Left colon (tissue), 2 donors: ENCODE measurements around the gene A2M. TPM values are rescaled to one million over a fixed set of nuclear protein-coding genes. Genes with fewer than 3 reads are reported as not detected.
"Not testable (repeated sequence)": the region's sequence is repeated elsewhere in the genome, so short reads cannot be mapped to it uniquely, and the experiment has no call there.

ENCODE experiments used
- ATAC-seq: fragments of 200-7000 bp; cut with Tn5 transposase; one replicate; pipeline ENCODE4 v1.9.1; 2020; ENCODE audit warnings: mild to moderate bottlenecking, moderate library complexity
- DNase-seq, 2 donors: peaks; one replicate each; pipeline ENCODE4 v3.0.0-alpha.2; 2020
- intact Hi-C, 2 donors: fragments of 100-400 bp; cut with DNase I in 1 of 2; cut with micrococcal nuclease in 1 of 2; formaldehyde crosslinking; loops; one replicate each; pipeline versions ENCODE4 v1.11.2 to v1.14.0; 2022; cut with DNase I, micrococcal nuclease
- long read RNA-seq: library from polyadenylated mRNA; unstranded; transcript quantifications from one replicate; pipeline ENCODE4 v2.0.0, GENCODE V29; 2021
- total RNA-seq, 2 donors: library from RNA; stranded (reverse); fragmentation: NEBNext Ultra II Directional; extraction: Animal tissue kit (Norgen Biotek cat#: 25700); gene quantifications; one replicate each; pipeline ENCODE4 v1.2.1, GENCODE V29; 2021
- donor health status: DM: no; HTN: no; CAD: no.
- donor health status: DM: yes; HTN: yes; CAD: no.

A2M gene
- 100 to 1,000 TPM in 1 of 2 donors, 10 to 100 TPM in 1; 83.4 to 227 TPM for total RNA-seq
- long read RNA-seq, full-length matches to known transcripts, result 82 of 140 reads
- long read RNA-seq, partial matches to known transcripts, result 52 of 140 reads
- long read RNA-seq, other reads (novel, unspliced or antisense), result 6 of 140 reads

DNA sequence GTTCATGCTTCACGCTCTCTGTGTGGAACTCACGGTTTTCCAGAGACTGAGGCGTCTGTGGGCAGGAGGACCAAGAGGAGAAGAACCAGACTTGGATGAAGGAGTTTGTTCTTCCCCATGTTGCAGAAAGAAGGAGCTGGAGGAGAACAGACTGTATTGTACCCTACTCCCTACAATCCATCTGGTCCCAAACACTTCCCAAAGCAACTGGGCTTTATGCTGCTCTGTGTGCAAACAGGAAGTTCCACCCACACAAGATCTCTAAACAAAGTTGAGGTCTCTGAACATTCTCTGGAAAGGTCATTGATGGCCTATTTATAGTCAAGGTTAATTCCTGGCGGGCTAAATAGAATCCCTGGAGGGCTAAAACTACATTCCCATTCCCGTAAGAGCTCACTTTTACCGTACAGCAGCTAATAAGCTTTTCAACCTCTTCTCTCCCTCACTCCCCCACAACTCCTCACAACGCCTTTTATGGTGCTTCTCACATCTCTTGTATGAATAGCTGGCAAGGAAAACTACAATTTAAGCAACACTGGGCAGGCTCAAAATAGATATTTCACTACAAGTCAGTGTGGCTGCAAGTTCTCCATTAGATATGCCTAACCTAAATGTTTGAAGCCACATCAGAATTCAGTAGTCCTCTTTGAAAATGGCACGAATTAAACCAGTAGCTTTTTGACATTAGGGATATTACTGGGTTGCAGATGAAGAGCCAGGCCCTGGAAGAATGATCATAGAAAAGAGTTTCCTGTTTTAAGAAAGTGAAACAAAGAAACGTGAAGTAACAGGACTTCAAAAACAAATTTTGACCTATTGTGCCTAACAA lies at the start of gene A2M:
Gene A2M (minus strand): TSS at position 189 of the 829 bp plus-strand sequence. CDS start 70 bp downstream, at position 119.
- DNase-seq (no peak), ATAC-seq (no peak)
- intact Hi-C loops, result no loop called here

DNA sequence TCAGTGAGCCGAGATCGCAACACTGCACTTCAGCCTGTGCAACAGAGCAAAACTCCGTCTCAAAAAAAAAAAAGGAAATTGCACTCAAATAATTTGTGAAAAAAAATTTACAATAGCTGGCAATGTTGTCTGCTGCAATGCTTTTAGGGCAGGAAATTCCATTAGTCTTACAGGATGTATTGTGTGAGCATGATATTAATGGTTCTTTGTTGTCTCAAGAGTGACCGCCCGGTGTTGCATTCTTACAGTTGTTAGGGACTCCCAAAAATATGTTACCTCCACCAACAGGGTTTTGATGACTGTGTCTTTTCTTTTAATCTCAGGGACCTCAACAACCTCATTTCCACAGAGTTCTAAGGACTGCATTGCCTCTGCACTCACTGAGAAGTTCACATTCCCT lies 47.7 kb upstream of the A2M start:
- DNase-seq (no peak), ATAC-seq (no peak)
- intact Hi-C loops, result no loop called here

DNA sequence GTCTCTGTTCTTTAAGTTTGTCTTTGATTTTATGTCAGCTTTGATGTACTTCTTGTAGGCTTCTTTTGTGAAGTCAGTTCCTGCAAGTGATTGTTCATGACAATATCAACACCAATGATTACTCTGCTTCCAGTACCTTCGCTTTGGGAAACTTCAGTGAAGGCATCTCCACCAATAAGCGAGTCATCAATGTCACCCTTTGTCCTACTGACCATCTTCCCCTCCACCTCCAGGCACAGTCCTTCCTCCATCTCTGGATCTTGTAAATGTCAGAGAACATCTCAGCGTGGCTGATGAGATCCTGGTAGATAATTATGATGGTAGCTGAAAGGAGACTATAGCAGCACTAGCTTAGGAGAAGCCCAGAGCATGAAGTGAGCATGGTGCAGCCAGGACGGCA lies 40.4 kb upstream of the A2M start:
- ATAC-seq (no peak), DNase-seq (no peak)
- intact Hi-C loops, result no loop called here

DNA sequence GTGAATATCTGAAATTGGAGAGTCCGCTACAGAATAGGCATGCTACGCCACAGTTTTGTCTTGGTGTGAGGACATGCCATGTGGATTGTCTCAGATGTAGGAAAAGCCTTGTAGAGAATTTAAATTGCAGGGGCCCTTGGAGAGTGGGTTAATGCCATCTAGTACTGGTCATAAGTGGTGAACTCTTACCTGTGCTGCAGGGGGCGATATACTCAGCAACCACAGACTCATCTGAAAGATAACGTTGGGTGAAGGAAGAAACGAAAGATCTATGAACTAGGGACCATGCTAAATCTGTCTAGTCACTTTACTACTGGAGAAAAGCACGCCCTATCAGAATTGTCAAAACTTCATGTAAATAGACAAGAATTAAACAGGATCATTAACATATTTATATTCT lies 33.7 kb upstream of the A2M start:
- ATAC-seq, result no peak
- intact Hi-C loops, result no loop called here
- no peak for DNase-seq

DNA sequence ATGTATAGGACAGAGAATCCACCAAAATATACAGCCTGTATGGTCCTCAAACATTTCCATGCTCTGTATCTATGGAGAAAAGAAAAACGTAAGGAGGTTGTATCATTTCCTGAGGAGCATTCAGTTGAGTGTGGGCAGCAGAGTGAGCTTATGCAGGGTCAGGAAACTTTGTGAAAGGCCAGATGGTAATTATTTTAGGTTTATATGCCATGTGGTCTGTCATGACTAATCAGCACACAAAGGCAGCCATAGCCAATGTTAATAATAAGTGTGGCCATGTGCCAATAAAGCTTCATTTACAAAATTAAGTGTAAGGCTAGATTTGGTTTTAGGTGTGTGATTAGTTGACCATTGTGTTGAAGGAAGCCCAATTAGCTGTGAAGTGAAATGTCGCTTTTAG lies 33.2 kb upstream of the A2M start:
- ATAC-seq (no peak), DNase-seq (no peak)
- intact Hi-C loops, result no loop called here

DNA sequence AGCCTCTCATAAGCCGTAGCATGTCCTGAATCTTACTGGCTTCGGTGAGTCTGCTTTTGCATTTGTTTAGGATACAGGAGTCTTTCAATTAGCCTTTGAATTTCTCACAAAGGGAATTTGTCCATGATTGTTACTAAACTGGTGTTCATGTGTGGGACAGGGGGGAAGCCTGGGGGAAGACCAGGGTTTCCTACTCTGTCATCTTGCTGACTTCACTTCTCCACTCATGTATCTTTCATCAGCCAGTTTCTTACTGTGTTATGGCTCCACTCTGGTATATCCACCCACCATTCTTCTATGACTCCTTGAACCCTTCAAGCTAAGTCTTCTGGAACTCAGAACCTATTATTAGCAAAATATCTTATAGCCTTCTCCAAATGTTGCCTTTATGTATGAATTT lies 31.7 kb upstream of the A2M start:
- no peak for ATAC-seq
- DNase-seq, result no peak
- intact Hi-C loops, result no loop called here

DNA sequence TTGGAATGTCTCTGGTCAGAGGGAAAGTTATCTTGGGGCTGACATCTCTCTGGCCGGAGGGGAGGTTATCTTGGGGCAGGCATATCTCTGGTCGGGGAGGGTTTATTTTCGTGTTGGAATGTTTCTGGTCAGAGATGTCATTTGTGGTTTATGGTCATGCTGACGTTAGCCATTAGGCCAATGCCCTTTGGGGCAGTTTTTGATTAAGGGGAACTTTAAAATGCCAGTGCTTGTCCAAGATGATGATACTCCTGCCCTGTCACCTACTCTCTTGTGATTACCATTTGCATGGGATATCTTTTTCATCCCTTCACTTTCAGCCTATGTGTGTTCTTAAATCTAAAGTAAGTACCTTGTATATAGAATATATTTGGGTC lies 29.0 kb upstream of the A2M start:
- ATAC-seq, result no peak
- no peak for DNase-seq
- intact Hi-C loops, result no loop called here

DNA sequence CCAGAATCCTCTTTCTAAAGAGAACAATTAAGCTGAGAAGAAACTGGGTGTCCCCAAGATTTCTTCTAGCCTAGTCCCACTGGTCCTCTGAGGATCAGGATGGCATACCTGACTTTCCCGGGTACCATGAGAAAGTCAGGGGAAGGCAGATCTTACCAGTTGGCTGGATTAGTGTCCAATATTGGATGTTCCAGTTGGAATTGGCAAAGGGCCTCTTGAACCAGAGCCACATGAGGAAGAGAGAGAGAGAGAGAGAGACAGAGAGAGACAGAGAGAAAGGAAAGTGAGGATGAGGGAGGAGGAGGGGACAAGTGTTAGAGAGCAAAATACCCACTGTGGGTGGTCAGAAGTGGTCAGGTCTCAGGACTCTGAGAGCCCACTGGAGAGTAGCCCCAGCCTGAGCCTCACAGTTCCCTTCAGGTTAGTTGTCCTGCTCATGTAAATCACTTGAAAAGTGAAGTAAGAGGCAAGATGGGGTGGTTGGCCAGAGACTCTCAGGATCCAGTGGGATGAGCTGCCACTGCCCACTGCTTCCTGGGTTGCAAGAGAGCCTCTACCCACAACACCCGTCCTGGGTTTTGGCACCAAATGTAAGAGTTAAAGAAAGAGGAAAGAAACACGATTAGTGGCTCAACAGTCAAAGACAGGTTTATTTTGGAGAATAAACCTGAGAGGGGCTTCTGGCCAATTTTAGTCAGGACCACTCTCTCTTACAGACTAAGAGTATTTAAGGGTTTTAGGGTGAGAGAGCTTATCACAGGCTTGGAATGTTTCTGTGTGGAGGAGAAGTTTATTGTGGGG lies 28.4 kb upstream of the A2M start:
- ATAC-seq (no peak), DNase-seq (no peak)
- intact Hi-C loops, result no loop called here

DNA sequence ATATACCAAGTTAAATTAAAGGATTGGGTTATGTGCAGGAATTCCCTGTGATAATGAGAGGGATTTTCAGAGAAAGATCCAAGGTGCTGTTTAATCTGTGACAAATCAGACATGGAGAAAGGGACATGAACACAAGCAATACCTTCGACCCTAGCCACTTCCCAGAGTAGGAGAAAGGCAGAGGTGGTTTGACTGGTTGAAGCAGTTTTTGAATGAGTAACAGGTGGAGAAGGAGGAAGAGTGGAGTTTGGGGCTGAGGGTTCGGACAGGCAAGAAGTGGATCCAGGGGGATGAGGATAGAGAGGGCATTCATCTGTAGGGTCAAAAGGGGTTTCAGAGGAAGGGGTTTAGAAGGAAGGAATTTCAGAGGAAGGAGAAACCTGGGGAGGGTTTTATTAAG lies 27.4 kb upstream of the A2M start:
- intact Hi-C loops, result no loop called here
- no peak for ATAC-seq

DNA sequence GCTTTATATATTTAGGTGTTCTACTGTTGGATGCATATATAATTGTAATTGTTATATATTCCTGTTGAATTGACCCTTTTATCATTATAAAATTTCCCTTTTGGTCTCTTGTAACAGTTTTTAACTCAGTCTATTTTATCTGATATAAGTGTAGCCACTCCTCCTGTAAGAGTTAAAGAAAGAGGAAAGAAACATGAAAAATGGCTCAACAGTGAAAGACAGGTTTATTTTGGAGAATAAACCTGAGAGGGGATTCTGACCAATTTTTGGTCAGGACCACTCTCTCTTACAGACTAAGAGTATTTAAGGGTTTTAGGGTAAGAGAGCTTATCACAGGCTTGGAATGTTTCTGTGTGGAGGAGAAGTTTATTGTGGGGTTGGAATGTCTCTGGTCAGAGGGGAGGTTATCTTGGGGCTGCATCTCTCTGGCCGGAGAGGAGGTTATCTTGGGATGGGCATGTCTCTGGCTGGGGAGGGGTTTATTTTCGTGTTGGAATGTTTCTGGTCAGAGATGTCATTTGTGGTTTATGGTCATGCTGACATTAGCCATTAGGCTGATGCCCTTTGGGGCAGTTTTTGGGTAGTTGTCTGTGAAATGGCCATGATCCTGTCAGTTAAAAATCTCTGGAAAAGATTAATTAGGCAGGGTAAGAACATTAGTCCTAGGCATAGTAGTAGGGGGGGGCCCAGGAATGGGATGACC lies 24.0 kb upstream of the A2M start:
- ATAC-seq, intact Hi-C loops, DNase-seq: not testable (repeated sequence)

More for the DNA sequence above, 27.4 kb upstream of the A2M start:
- DNase-seq, result no peak

DNA sequence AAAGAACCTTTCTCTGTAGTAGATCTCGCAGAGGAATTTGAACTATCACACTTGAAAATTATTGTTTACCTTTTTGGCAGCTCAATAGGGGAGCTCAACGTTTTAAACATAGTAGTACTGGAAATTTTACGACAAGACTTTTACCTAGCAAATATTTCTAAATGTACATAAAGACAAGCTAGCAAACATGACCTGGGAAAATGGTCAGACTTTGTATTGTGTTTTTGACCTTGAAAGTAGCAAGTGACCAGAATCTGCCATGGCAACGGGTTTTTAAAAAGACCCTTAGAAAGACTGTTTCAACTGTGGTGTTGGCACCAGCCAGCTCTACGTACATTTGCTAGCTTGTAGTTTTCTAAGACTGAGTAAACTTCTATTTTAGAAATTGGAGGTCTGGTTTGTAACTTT lies 20.2 kb upstream of the A2M start:
- intact Hi-C loops, result no loop called here
- ATAC-seq (no peak), DNase-seq (no peak)

DNA sequence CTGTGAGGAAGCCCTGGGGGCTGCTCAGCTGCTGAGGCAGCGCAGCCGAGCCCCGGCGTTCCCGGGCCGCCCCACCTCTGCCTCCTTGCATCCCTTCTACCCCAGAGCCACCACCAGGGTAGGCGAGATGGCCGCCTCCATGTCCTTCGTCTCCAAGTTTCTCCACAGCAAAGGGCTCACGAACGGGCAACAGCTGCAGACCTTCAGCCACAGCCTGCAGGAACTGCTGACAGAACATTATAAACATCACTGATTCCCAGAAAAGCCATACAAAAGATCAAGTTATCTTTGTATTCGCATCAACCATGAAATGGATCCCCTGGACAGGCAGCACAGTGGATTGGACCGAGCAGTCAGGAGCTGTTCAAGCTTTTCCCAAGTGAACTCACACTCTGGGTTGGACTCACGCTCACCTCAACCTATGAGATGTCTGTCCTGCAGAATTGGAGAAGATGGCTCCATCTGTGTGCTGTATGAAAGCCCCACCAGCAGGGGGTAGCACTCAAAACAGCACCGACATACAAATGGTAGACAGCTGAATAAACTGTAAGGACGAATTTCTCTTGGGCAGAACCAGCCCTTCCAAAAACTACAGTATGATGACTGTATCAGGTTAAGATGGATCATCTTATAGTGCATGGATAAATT lies 19.4 kb upstream of the A2M start:
- intact Hi-C loops, result no loop called here
- ATAC-seq (no peak), DNase-seq (no peak)

DNA sequence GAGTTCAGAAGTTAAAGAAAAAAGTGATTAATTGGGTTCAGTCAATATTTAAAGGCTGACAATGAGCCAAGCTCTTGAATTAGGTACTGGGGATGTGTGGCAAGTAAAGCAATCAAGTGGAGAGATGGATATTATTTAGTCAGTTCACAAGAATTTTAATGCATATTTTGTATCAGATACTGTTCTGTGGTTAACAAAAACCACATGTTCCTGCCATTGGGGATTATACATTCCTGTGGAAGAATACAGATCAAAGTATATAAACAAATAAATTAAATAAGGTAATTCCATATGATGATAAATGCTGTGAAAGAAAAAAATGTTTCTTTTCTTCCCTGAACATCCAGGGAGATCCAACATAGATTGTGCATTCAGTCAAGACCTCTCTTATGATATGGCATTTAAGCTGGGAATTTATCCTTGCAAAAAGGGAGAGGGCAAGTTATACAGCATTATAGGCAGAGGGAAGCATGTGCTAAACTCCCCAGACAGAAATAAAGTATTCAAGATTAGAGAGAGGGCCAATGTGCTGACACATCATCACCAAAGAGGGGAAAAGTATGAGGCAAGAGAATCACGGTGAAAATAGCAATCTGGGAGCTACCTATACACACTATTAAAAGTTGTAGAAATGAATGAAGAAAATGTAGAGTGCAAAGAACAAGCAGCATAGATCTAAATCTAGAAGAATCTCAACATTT lies 17.6 kb upstream of the A2M start:
- no peak for ATAC-seq
- intact Hi-C loops, result no loop called here
- no peak for DNase-seq

DNA sequence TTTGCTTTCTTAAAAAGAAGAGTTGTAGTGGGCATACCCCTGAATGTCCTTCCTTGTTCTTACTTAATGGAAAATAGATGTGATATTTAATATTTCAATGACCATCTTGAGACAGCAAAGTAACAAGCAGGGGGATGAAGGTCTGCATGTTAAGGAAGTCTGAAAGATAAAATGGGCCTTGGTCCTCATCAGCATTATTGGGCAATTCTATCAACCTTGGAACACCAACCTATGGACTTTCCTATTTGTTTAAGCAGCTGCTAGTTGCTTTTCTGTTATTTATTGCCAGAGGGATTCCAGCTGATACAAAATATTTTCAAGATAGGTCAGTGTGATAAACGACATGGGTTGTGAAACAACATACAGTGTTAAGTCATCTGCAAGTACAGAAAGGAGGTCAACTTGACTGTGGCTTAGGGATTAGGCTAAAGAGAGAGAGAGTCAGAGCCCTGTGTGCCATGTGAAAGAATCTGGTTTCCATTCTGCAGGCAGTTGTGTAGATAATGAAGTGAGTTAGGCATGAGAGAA lies 16.4 kb upstream of the A2M start:
- intact Hi-C loops, result no loop called here
- ATAC-seq (no peak), DNase-seq (no peak)

DNA sequence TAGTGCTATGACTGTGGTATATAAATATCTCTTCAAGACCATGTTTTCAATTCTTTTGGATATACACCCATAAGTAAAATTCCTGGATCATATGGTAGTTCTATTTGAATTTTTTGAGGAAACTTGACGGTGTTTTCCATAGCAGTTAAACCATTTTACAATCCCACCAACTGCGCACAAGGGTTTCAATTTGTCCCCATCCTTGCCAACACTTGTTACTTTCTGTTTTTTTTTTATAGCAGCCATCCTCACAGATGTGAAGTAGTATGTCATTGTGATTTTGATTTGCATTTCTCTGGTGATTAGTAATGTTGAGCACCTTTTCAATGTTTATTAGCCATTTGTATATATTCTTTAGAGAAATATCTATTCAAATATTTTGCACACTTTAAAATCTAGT lies 14.5 kb upstream of the A2M start:
- intact Hi-C loops, result no loop called here
- DNase-seq, result no peak
- ATAC-seq, result no peak

DNA sequence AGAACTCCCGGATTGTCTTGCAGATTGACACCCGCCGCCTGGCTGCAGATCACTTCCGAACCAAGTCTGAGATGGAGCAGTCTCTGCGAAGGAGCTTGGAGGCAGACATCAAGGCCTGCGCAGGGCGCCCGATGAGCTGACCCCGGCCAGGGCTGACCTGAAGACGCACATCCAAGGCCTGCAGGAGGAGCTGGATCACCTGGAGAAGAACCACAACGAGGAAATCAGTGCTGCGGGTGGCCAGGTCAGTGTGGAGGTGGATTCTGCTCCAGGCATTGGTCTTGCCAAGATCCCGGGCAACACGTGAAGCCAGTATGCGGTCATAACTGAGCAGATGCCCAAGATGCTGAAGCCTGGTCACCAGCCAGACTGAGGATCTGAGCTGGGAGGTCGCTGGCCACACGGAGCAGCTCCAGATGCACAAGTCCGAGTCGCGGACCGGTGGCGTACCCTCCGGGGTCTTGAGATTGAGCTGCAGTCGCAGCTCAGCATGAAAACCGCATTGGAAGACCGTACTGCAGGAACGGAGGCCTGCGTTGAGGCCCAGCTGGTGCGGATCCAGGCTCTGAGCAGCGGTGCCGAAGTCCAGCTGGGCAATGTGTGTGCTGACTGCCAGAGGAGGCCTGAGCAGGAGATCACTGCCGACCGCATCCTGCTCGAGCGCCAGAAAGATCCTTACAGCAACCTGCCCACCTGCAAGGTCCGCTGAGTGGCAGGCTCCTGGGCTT lies 12.4 kb upstream of the A2M start:
- intact Hi-C loops, result no loop called here
- ATAC-seq (no peak), DNase-seq (no peak)

DNA sequence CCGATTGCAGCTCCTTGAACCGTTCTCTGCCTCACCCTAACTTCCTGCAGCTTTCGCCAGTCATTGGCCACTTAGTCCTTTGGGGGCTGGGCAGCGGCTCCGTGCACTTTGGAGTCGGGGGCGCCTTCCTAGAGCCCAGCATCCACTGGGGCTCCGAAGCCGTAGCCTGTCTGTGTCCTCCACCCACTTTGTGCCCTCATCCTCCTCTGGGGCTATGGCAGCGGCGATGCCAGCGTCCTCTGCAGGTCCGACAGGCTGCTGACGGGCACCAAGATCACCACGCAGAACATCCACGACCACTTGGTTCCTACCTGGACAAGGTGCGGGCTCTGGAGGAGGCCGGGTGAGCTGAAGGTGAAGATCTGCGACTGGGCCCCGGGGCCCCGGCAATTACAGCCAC lies 11.8 kb upstream of the A2M start:
- intact Hi-C loops, result no loop called here
- no peak for DNase-seq
- ATAC-seq, result no peak
